K562 treated with DMSO at 1 percent for 48 hours (cell line): Measurements from ENCODE around the gene FAXDC2. TPM values are rescaled to one million over a fixed set of nuclear protein-coding genes. Genes with fewer than 3 reads are reported as not detected.

Source experiments
- total RNA-seq: library from RNA; unstranded; fragments of 300-600 nt; gene quantifications from 2 replicates; pipeline ENCODE4 v1.2.3, GENCODE V29; 2022; ENCODE audit warnings: low replicate concordance; ENCODE audit errors: extremely low read depth

FAXDC2 gene, protein sequence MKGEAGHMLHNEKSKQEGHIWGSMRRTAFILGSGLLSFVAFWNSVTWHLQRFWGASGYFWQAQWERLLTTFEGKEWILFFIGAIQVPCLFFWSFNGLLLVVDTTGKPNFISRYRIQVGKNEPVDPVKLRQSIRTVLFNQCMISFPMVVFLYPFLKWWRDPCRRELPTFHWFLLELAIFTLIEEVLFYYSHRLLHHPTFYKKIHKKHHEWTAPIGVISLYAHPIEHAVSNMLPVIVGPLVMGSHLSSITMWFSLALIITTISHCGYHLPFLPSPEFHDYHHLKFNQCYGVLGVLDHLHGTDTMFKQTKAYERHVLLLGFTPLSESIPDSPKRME
- total RNA-seq = not detected in 2 replicates

DNA sequence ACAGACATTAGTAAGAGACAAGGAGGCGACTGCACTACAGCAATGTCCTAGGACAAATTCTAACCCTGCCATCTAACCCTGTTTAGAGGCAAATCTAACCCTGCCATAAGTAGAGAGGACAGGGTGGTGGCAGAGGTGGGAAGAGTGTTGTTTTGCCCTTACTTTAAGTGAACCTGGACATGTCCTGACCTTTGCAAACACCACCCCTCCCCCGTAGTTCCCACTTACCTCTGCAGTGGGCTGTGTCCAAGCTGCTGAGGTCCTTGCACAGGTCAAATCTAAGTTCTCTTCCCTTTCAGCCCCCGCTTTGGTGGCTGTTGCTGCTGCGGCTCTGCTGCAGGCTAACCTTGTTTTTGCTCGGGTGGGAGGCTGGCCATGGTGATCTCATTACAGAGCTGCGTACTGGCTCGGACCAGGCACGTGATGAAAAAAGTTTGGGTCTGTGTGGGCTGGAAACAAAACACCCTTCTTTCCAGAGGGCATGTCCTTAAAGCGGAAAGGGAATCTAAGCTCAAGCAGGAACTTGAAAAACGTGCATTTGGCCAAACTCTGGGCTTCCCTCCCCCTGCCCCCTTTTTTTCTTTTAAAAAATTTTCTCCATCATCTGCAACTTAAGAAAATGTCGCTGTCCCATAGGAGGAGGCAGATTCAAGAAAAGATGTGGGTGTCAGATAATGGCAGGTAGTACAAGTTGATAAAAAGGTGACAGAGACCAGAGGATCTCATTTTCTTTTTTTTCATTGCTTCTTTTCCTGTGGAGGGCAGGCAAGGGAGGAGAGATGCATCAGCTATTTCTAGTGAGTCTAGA is at the start of gene FAXDC2:
Gene FAXDC2, minus strand, starts transcription at position 349 of the 808 bp plus-strand sequence. CDS start 12,425 bp downstream, outside the sequence.

DNA sequence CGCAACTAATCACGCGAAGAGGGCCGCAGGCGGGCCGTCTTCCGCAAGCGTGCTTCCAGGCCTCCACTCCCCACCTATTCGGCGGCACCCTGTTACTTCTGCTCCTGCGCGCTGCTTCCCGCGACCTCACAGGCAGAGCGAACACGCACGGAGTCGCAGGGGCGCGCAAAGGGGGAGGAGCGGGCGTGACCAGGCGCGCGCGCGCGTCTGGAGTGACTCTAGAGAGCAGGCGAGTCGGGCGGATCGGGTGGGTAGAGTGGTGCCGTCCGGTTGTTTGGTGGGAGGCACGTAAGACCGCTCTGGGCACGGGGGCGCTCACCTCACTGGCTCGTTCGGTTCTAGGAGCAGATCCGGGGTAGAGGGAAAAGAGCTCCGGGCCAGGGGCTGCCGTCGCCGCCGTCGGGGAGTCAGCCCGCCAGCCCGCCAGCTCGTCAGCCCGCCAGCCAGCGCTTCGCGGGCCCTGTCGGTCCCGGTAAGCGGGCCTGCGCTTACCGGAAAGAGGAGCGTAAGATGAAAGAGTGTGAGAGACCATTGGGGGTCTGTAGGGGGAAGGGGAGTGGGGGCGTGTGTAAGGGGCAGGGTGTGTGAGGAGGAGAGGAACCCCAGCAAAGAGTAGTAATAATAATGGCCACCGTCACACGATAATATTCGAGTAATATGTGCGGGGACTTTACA is 8.0 kb upstream of the FAXDC2 start, which contains the start of gene CNOT8:
Gene CNOT8, plus strand, starts transcription at position 331 of the 675 bp plus-strand sequence. CDS start 4,652 bp downstream, outside the sequence.

Other genes starting within 250 kb of the FAXDC2 start
- 136 TPM in 1 of 2 replicates, not detected in the other for gene LARP1, start 95.2 kb downstream of the FAXDC2 start, total RNA-seq
- not detected in 2 replicates for gene CNOT8, start 8.0 kb upstream of the FAXDC2 start, total RNA-seq
- not detected in 2 replicates for gene GEMIN5, start 87.6 kb upstream of the FAXDC2 start, total RNA-seq
- not detected in 2 replicates for gene MRPL22, start 90.5 kb upstream of the FAXDC2 start, total RNA-seq
- not detected in 2 replicates for gene KIF4B, start 163.2 kb upstream of the FAXDC2 start, total RNA-seq